ENCODE data around the gene DUSP2. TPM values are rescaled to one million over a fixed set of nuclear protein-coding genes. Genes with fewer than 3 reads are reported as not detected.

DUSP2 gene
- total and polyA plus RNA-seq, 10 of the 15 experiments (the other 5 are each of a cell fraction or from before 2014, with no cell fraction given), result 9.7 to 212 (median 57.2) TPM

GRCh38 chr2:96134421-96134820, 10.8 kb downstream of the DUSP2 start:
- no peaks in the 10 kb centered on the region for H3K79me2 ChIP-seq (ENCODE audit: control insufficient read depth, insufficient read depth, low read length)
- no peak for FAIRE-seq
- H2AFZ ChIP-seq (ENCODE audit: control insufficient read depth, low read depth, low read length), result no peak overlapping the region
- H3K4me2 ChIP-seq (ENCODE audit: control insufficient read depth, insufficient read depth), result no peak overlapping the region
- no TSS peak for BruUV-seq (replicated peaks)
- ChIA-PET POLR2A (no interaction called here), SMC1A (ENCODE audit: uncharacterized antibody, unreplicated experiment) (interaction anchor here (2.3 to 14.4 kb wide), 2 partner anchors 38 to 40 kb away, joined by 11 to 338 read pairs; no protein-coding TSS in a partner anchor), CTCF (interaction anchor here (14.4 kb wide), 1 partner anchor 37 kb away, joined by 535 read pairs; no protein-coding TSS in a partner anchor), RAD21 (ENCODE audit: unreplicated experiment) (interaction anchor here (18.1 kb wide), 1 partner anchor 41 kb away, joined by 463 read pairs; no protein-coding TSS in a partner anchor)
- H3K27me3 ChIP-seq (replicated peaks in 1 of 2; ENCODE audit: control insufficient read depth in 2 of 2, insufficient read depth in 2 of 2, low read length in 1 of 2), result no peaks in the 10 kb centered on the region; a peak in 1 of 4 replicates
- H3K36me3 ChIP-seq (ENCODE audit: control insufficient read depth in 2 of 2, insufficient read depth in 2 of 2, low read length in 1 of 2), result no peaks in the 10 kb centered on the region
- peaks cover 16% of the 10 kb centered on the region for H3K4me1 ChIP-seq (ENCODE audit: control insufficient read depth, insufficient read depth, low read length)
- ATAC-seq, result no peak
- intact Hi-C loops (cut with micrococcal nuclease; ENCODE audit: unreplicated experiment), result no loop called here
- 55% methylated on average over 10 of the region's 11 CpGs for WGBS (ENCODE audit: insufficient coverage, insufficient replicate concordance, low lambda C conversion rate, missing lambda C conversion rate)
- H3K27ac ChIP-seq (ENCODE audit: control insufficient read depth, insufficient read depth), result no peak overlapping the region
- no peaks in the 10 kb centered on the region for H4K20me1 ChIP-seq (ENCODE audit: control insufficient read depth, insufficient read depth)
- H3K9ac ChIP-seq (ENCODE audit: control insufficient read depth, insufficient read depth, low read length), result no peak overlapping the region
- TF ChIP-seq DPF2 (IDR thresholded peaks at IDR 0.05) (no peak), POLR2AphosphoS5 (IDR thresholded peaks at IDR 0.05; ENCODE audit: low read length) (peak; percentile 81)
- in situ Hi-C loops (cut with MboI), result no loop called here
- no peak for DNase-seq (ENCODE audit: low read depth, low spot score)
- no peak overlapping the region for H3K4me3 ChIP-seq
- no peaks in the 10 kb centered on the region for H3K9me3 ChIP-seq (replicated peaks; ENCODE audit: control insufficient read depth, insufficient read depth, low read length)

- ChIA-PET SMC1A (ENCODE audit: uncharacterized antibody, unreplicated experiment) (interaction anchor here (0.6 to 2.3 kb wide), 5 partner anchors 42 to 139 kb away, joined by 3 to 15 read pairs (median 3); no protein-coding TSS in a partner anchor), POLR2A (no interaction called here), CTCF (interaction anchor here (1.5 to 2.6 kb wide), 5 partner anchors 10 to 57 kb away, joined by 4 to 22 read pairs (median 9); no protein-coding TSS in a partner anchor), RAD21 (ENCODE audit: unreplicated experiment) (interaction anchor here (0.9 to 18.1 kb wide), 4 partner anchors 10 to 139 kb away, joined by 3 to 463 read pairs (median 10); no protein-coding TSS in a partner anchor)
- Histone ChIP-seq H3K36me3 (ENCODE audit: control insufficient read depth in 2 of 2, insufficient read depth in 2 of 2, low read length in 1 of 2) (no peaks in the 10 kb centered on the region), H3K27ac (ENCODE audit: control insufficient read depth, insufficient read depth) (no peak overlapping the region), H3K9ac (ENCODE audit: control insufficient read depth, insufficient read depth, low read length) (no peak overlapping the region), H2AFZ (ENCODE audit: control insufficient read depth, low read depth, low read length) (no peak overlapping the region), H3K4me1 (ENCODE audit: control insufficient read depth, insufficient read depth, low read length) (peaks cover 10% of the 10 kb centered on the region), H3K27me3 (replicated peaks in 1 of 2; ENCODE audit: control insufficient read depth in 2 of 2, insufficient read depth in 2 of 2, low read length in 1 of 2) (no peaks in the 10 kb centered on the region), H3K4me3 (no peak overlapping the region), H3K9me3 (replicated peaks; ENCODE audit: control insufficient read depth, insufficient read depth, low read length) (no peaks in the 10 kb centered on the region), H3K4me2 (ENCODE audit: control insufficient read depth, insufficient read depth) (0 out of 2 replicates have a peak overlapping the region, but pooled peaks have one; percentile 11), H3K79me2 (ENCODE audit: control insufficient read depth, insufficient read depth, low read length) (no peaks in the 10 kb centered on the region), H4K20me1 (ENCODE audit: control insufficient read depth, insufficient read depth) (no peaks in the 10 kb centered on the region)
- intact Hi-C loops (cut with micrococcal nuclease; ENCODE audit: unreplicated experiment) (no loop called here), in situ Hi-C loops (cut with MboI) (no loop called here)
- DNase-seq (ENCODE audit: low read depth, low spot score) (no peak), FAIRE-seq (no peak), ATAC-seq (no peak)
- no peak for TF ChIP-seq TARDBP (IDR thresholded peaks at IDR 0.05; ENCODE audit: borderline replicate concordance)
- peak; percentile 15; the same call in 1 of the 2 replicates for TF ChIP-seq POLR2A (IDR thresholded peaks at IDR 0.05; ENCODE audit: low read depth, low read length)
- no peak for TF ChIP-seq ZBTB4 (CRISPR knock-in tag; IDR thresholded peaks at IDR 0.05)
- BruUV-seq (replicated peaks), result no TSS peak
- 75% methylated on average over 26 of the region's 26 CpGs for WGBS (ENCODE audit: insufficient coverage, insufficient replicate concordance, low lambda C conversion rate, missing lambda C conversion rate)
Measured at GRCh38 chr2:96131813-96132745, 13.2 kb downstream of the DUSP2 start.

Measured in GM12878 (cell line).